Skeletal muscle cell (primary cell): ENCODE data around the gene PTPRT.

Experiments
- DNase-seq: peaks from one replicate; pipeline ENCODE4 v3.0.0-alpha.2; 2010; ENCODE audit warnings: low read depth
- H3K4me3 ChIP-seq: 2 replicates; pipeline ENCODE4 v1.5.1; 2011; ENCODE audit warnings: low read depth, mild to moderate bottlenecking, control low read depth, low read length, moderate library complexity

PTPRT gene

GRCh38 chr20:42475773-42476172, 713.9 kb downstream of the PTPRT start:
- no peak for DNase-seq
- no peak overlapping the region for H3K4me3 ChIP-seq

DNA sequence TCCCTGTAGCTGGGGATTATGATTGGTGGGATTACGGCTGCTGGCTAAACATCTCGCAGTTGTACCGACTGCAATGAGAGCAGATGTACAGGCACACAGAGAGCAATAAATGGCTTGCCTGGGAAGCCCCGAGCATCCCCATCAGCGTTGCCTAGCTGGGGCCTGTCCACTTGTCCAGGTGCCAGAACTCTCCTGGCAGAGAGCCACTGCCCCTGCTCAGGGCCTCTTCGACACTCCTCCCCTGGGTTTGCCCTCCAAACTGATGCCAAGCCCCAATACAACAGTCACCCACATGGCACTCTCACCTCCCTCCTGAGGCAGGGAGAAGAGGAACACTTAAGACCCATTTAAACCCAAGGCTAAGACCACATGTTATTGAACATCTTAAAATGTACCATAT, 715.1 kb downstream of the PTPRT start:
- no peak overlapping the region for H3K4me3 ChIP-seq
- no peak for DNase-seq

GRCh38 chr20:42472198-42472597, 717.5 kb downstream of the PTPRT start:
- no peak for DNase-seq
- no peak overlapping the region for H3K4me3 ChIP-seq

DNA sequence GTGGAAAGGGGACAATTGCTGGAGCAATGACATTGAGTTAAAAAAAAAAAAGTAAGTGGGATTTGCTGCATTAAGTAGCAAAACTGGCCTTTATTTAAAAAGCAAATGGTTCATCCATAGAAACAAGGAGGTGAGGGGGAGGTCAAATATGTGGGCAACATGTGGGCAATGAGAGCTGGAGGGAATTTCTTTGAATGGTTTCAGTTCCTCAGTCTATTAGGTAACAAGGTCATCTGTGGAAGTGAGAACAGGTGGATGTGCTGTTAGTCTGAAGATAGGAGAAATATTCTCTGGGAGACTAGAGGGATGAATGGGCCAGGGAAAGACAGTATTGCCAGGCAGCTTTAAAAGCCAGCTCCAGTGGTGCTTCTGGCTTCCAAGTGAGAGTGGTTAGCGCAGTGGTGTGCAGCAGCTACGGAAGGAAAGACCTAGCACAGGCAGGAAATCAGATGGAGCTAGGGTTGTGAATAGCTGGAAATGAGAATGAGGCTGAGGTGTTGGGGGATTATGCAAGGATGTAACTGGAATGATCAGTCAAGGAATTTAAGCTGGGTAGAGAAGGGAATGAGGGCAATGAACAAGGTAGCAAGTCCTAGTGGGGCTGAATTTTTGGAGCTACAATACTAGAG, 727.6 kb downstream of the PTPRT start:
- no peak overlapping the region for H3K4me3 ChIP-seq
- DNase-seq, result no peak

DNA sequence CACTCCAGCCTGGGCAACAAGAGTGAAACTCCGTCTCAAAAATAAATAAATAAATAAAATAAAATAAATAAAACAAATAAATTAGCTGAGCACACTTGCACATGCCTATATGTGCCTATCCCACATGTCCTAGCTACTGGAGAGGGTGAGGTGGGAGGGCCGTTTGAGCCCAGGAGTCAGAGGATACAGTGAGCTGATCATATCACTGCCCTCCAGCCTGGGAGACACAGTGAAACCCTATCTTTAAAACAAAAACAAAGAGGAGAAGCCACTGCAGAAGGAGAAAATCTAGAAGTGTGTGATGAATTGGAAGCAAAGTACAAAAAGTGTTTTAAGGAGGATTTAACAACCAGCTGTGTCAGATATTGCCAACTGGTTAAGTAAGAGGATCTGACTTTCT, 728.4 kb downstream of the PTPRT start:
- no peak for DNase-seq
- no peak overlapping the region for H3K4me3 ChIP-seq

GRCh38 chr20:42447270-42447669, 742.4 kb downstream of the PTPRT start:
- no peak overlapping the region for H3K4me3 ChIP-seq
- DNase-seq, result no peak

DNA sequence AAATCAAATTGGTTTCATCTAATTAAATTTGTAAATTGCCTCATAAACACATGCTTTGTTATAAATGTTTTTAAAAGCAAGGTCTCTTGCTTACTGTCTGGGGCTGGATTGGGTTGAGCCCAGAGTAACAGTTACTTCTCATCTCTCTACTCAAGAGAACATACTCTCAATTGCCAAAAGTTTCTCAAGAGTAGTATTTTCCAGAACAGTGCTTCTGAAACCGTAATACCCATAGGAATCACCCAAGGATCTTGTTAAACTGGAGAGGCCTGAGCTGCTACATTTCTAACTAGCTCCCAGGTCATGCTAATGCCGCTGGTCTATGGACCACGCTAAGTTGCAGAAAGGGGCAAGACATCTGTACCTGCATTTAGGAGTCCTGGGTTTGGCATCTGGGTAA, 744.9 kb downstream of the PTPRT start:
- H3K4me3 ChIP-seq, result no peak overlapping the region
- no peak for DNase-seq

GRCh38 chr20:42443200-42443599, 746.5 kb downstream of the PTPRT start:
- no peak for DNase-seq
- no peak overlapping the region for H3K4me3 ChIP-seq

GRCh38 chr20:42442716-42443115, 747.0 kb downstream of the PTPRT start:
- no peak for DNase-seq

DNA sequence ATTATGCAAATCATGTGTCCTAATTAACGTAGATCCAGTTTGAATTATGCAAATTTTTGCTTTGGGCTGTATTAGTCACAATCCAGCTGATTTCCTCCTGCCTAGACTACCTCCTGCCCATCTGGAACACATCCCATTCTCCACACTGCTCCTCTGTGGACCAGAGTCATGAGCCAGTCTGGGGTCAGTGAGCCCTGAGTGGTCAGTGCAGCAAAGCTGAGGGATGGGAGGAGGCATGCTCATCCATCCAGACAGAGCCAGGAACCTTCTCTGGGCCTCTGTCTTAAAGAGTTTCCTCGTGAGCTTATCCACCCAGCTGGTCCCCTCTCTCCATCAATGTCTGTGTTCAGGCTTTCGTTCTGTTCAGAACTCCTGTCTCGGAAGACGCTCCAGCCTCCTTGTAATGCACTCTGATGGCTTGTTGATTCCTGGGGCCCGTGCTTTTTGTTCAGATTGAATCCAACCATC, 747.8 kb downstream of the PTPRT start:
- no peak overlapping the region for H3K4me3 ChIP-seq
- no peak for DNase-seq

More at GRCh38 chr20:42442716-42443115, 747.0 kb downstream of the PTPRT start:
- H3K4me3 ChIP-seq, result no peak overlapping the region

DNA sequence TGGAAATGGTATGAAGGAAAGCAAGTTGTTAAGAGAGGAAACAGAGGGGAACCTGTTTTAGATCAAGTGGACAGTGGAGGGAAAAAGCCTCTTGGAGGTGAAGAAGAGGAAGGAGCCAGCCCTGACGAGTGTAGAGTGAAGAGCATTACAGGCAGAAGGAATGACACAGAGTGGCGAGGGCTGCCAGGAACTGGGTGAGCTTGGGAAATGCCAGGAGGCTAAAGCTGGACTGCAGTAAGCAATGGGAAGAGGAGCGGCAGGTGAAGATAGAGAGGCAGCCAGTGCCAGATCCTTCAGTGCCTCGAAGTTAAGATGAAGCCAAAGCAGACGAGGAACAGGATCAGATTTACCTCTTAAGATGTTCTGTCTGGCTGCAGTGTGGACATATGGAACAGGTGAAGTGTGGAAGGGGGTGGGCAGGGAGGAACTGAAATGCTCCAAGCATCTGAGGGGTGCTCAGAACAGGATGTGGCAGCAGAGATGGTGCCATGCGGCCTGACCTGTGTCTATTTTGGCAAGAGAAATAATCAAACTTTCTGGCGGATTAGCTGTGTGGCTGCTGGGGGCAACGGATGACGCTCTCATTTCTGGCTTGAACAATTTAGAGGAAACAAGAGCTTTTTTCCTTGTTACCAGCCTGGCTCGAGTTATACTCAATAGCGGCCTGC, 748.4 kb downstream of the PTPRT start:
- DNase-seq, result no peak
- H3K4me3 ChIP-seq, result no peak overlapping the region

DNA sequence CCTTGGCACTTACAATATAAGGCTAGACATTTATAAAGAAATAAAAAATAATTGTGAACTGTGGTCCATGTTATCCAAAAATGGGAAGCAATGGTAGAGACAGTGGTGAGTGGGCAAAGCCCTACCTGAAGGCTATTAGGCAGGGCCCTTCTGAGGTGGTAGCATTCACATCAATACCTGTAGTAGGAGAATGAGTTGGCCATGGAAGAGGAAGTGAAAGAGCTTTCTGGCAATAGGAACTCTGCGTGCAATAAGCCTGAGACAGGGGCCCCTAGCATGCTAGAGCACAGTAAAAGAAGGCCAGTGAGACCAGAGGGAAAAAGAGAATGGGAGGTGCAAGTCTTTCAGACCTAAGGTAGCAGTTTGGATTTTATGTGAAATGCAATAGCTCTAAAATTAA, 754.5 kb downstream of the PTPRT start:
- H3K4me3 ChIP-seq, result no peak overlapping the region

DNA sequence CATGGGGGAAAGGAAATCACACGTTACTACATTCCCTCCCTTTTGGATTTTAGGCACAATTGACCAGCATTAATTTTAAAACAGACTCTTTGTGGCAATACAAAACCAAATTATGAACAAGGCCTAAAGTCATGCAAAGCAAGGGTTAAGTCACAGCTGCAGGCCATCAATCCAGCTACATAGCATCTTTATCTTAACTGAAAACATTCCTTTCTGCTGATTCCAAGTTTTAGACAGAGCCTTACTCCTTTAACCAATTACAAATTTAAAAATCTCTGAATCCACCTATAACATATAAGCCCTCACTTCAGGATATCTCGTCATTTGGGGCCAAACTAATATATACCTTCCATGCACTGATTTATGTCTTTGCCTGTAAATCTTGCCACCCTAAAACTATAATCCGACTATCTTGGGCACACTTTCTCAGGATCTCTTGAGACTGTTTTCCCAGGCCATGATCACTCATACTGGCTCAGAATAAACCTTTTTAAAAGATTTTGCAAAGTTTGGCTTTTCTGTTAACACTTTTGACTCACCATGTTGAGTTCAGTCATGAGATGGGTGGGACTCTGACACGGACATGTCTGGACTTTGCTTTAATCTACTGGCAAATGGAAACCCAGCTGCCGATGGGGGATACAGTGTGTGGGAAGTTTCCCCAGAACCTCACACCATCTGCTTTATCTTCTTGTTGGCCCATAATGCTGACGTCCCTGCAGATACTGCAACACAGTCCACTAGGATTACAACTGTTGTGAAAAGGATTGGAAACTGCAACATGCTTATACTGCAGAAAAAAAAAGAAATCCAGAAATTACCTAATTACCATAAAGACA, 757.0 kb downstream of the PTPRT start:
- DNase-seq, result no peak
- H3K4me3 ChIP-seq, result no peak overlapping the region

More for the DNA sequence above, 754.5 kb downstream of the PTPRT start:
- no peak for DNase-seq

DNA sequence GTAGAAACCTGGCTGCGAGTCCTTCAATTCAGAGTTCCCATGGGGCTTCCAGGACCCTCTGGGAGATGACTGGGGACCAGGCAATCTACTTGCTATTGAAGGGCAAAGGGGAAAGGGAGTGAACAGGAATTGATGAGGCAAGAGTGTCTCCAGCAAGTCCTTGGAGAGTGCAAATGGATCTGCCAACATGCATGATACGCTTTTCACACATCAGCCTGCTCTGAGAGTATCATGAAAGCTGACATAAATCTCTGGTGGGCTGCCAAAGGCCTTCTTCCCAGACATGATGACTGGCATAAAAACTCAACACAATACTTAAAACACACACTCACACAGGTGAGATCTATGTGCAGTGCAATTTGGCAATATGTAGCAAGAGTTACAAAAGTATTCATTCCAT, 759.1 kb downstream of the PTPRT start:
- DNase-seq, result no peak
- no peak overlapping the region for H3K4me3 ChIP-seq

DNA sequence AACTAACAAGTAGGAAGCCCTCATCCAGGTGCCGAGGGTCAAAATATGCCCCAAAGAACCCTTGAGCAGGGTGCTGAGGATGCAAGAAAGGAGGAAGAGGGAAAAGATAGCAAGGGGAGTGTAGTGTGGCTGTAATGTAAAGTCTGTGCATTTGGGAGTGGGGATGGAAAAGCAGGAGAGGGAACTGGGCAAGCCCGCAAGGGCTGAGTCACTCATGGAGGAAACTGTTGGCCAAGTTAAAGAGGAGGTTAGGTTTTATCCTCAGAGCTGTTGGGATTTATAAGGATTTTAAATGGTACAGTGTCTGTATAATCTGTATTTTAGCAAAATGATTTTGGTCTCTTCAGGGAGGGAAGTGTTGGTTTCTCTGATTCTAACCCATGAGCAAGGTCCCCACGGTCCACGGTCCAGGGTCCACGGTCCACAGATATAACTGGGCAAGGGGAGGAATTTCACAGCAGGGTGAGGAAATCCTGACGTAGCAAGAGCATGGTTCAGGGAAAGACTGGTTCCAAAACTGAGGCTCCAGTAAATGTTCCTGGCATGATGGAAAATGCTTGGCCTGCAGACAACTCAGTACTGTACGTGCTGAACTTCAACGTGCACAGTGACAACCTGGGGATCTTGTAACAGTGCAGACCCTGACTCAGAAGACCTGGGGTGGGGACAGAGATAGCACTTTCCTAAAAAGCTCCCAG, 759.8 kb downstream of the PTPRT start:
- no peak overlapping the region for H3K4me3 ChIP-seq
- no peak for DNase-seq

- no peak for DNase-seq
- H3K4me3 ChIP-seq, result no peak overlapping the region
These were observed 769.7 kb downstream of the PTPRT start for GRCh38 chr20:42419814-42420532.

DNA sequence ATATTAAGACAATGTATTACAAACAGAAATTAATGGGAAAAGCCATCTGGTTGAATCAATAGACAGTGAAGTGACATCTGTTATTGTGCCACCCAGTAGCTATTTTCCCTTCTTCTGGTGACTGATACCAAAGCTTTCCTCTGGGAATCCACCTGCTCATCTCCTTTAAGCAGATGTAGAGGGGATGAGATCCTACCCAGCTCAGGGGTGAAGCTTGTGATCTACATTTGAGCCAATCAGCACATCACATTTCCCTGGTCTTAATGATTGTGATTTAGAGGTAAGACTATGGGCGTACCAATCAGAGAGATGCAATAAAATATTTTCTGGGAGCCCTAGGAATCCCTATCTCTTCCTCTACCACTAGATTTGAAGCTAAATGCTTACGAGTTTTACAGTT, 782.9 kb downstream of the PTPRT start:
- DNase-seq, result no peak
- H3K4me3 ChIP-seq, result no peak overlapping the region

DNA sequence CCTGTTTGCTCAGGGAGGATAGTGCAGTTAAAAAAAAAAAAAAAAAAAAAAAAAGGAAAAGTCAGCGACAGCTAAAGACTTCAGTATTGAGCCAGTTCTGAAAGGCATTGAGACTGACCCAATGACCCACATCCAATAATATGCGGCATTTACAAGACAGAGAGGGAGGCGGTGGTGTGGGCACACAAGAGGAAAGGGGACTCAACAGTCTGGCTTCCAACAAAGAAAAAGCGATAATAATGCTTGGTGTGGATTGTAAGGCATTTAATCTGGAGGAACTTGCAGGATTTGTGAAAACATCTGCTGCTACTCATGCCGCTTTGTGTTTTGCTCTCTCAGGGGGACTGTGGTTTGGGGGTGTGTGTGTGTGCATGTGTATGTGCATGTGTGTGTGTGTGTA, 787.3 kb downstream of the PTPRT start:
- no peak overlapping the region for H3K4me3 ChIP-seq

GRCh38 chr20:42401613-42402012, 788.1 kb downstream of the PTPRT start:
- H3K4me3 ChIP-seq, result no peak overlapping the region
- no peak for DNase-seq

More for the DNA sequence above, 787.3 kb downstream of the PTPRT start:
- no peak for DNase-seq
